ENCODE results near the gene TK2. TPM values are rescaled to one million over a fixed set of nuclear protein-coding genes. Genes with fewer than 3 reads are reported as not detected.
A peak's percentile ranks its signal among the peaks of the same experiment; 100 is the strongest.

The TK2 gene
- total RNA-seq, 2 experiments from 2014 or later: 3.6 to 5.1 TPM

GRCh38 chr16:66572356-66572755 lies 22.4 kb upstream of the TK2 start:
- H3K4me1 ChIP-seq (ENCODE audit: insufficient read depth, low read length): no peaks in the 10 kb centered on the region
- peaks cover 3% of the 10 kb centered on the region for H3K36me3 ChIP-seq (ENCODE audit: insufficient read depth, low read length)
- H3K9me3 ChIP-seq (ENCODE audit: control insufficient read depth in 1 of 2, insufficient read depth in 1 of 2, low read length in 2 of 2): no peaks in the 10 kb centered on the region
- H3K27ac Mint-ChIP-seq: no peak overlapping the region
- no peaks in the 10 kb centered on the region for H3K9me3 Mint-ChIP-seq
- no peaks in the 10 kb centered on the region for H3K27me3 ChIP-seq (ENCODE audit: control insufficient read depth in 1 of 2, insufficient read depth in 2 of 2, low read length in 2 of 2)
- ChIA-PET CTCF (interaction anchor here (1.0 to 2.9 kb wide), 4 partner anchors 10 to 79 kb away, joined by 3 to 13 read pairs (median 4); no protein-coding TSS in a partner anchor), POLR2A (no interaction called here)
- no peak for ATAC-seq (ENCODE audit: poor library complexity)
- DNase-seq: no peak
- H3K4me1 Mint-ChIP-seq (ENCODE audit: low read depth): peaks cover 5% of the 10 kb centered on the region
- H3K4me3 Mint-ChIP-seq: no peak overlapping the region
- intact Hi-C loops (cut with DNase I, micrococcal nuclease): no loop called here
- H3K4me3 ChIP-seq (ENCODE audit: low read length): no peak overlapping the region
- TF ChIP-seq CTCF (IDR thresholded peaks at IDR 0.05): no peak
- peaks cover 7% of the 10 kb centered on the region for H3K36me3 Mint-ChIP-seq (ENCODE audit: low read depth)
- H3K27ac ChIP-seq (ENCODE audit: low read depth in 1 of 2, low read length in 2 of 2): no peak overlapping the region
- peaks cover 2% of the 10 kb centered on the region for H3K27me3 Mint-ChIP-seq

- intact Hi-C loops (cut with DNase I, micrococcal nuclease): no loop called here
- DNase-seq (no peak), ATAC-seq (ENCODE audit: poor library complexity) (no peak)
- Mint-ChIP-seq H3K27ac (peak overlapping the region; percentile 63), H3K27me3 (no peaks in the 10 kb centered on the region), H3K9me3 (no peaks in the 10 kb centered on the region), H3K36me3 (ENCODE audit: low read depth) (peaks cover 29% of the 10 kb centered on the region), H3K4me1 (ENCODE audit: low read depth) (no peaks in the 10 kb centered on the region), H3K4me3 (no peak overlapping the region)
- ChIA-PET CTCF (interaction anchor here (1.0 to 1.5 kb wide), 3 partner anchors 13 to 22 kb away, joined by 3 to 7 read pairs (median 3); no protein-coding TSS in a partner anchor), POLR2A (interaction anchor here (0.6 to 2.0 kb wide), 4 partner anchors 9 to 157 kb away, joined by 3 to 8 read pairs (median 4); partner anchors contain the start of genes CKLF and CMTM2)
- Histone ChIP-seq H3K36me3 (ENCODE audit: insufficient read depth, low read length) (peaks cover 22% of the 10 kb centered on the region), H3K27ac (ENCODE audit: low read depth in 1 of 2, low read length in 2 of 2) (no peak overlapping the region), H3K4me3 (ENCODE audit: low read length) (no peak overlapping the region), H3K9me3 (ENCODE audit: control insufficient read depth in 1 of 2, insufficient read depth in 1 of 2, low read length in 2 of 2) (peaks cover 0 to 3% of the 10 kb centered on the region in 2 experiments), H3K4me1 (ENCODE audit: insufficient read depth, low read length) (no peaks in the 10 kb centered on the region), H3K27me3 (ENCODE audit: control insufficient read depth in 1 of 2, insufficient read depth in 2 of 2, low read length in 2 of 2) (no peaks in the 10 kb centered on the region)
- TF ChIP-seq CTCF (IDR thresholded peaks at IDR 0.05): no peak
Measured at GRCh38 chr16:66569827-66570405, 20.0 kb upstream of the TK2 start.

- no peaks in the 10 kb centered on the region for H3K27me3 ChIP-seq (ENCODE audit: control insufficient read depth in 1 of 2, insufficient read depth in 2 of 2, low read length in 2 of 2)
- H3K4me1 ChIP-seq (ENCODE audit: insufficient read depth, low read length): no peaks in the 10 kb centered on the region
- H3K4me3 ChIP-seq (ENCODE audit: low read length): no peak overlapping the region
- H3K9me3 ChIP-seq (ENCODE audit: control insufficient read depth in 1 of 2, insufficient read depth in 1 of 2, low read length in 2 of 2): peaks cover 0 to 3% of the 10 kb centered on the region in 2 experiments
- intact Hi-C loops (cut with DNase I, micrococcal nuclease): no loop called here
- peaks cover 35% of the 10 kb centered on the region for H3K36me3 Mint-ChIP-seq (ENCODE audit: low read depth)
- H3K4me3 Mint-ChIP-seq: no peak overlapping the region
- no peak for TF ChIP-seq CTCF (IDR thresholded peaks at IDR 0.05)
- peak overlapping the region; percentile 63 for H3K27ac Mint-ChIP-seq
- H3K27me3 Mint-ChIP-seq: no peaks in the 10 kb centered on the region
- H3K36me3 ChIP-seq (ENCODE audit: insufficient read depth, low read length): peaks cover 29% of the 10 kb centered on the region
- ChIA-PET CTCF (interaction anchor here (0.9 to 1.5 kb wide), 4 partner anchors 9 to 21 kb away, joined by 3 to 7 read pairs (median 3); no protein-coding TSS in a partner anchor), POLR2A (interaction anchor here (1.9 to 2.0 kb wide), 2 partner anchors 10 to 17 kb away, joined by 5 to 8 read pairs; partner anchors contain the start of genes CKLF and CMTM2)
- H3K27ac ChIP-seq (ENCODE audit: low read depth in 1 of 2, low read length in 2 of 2): no peak overlapping the region
- peaks cover under 1% of the 10 kb centered on the region for H3K4me1 Mint-ChIP-seq (ENCODE audit: low read depth)
- H3K9me3 Mint-ChIP-seq: no peaks in the 10 kb centered on the region
- DNase-seq (no peak), ATAC-seq (ENCODE audit: poor library complexity) (no peak)
Measured at GRCh38 chr16:66569131-66569530, 19.2 kb upstream of the TK2 start.

Measured in CD4-positive, alpha-beta T cell (primary cell).